Measurements from ENCODE around the gene TMA7.

Gene TMA7

DNA sequence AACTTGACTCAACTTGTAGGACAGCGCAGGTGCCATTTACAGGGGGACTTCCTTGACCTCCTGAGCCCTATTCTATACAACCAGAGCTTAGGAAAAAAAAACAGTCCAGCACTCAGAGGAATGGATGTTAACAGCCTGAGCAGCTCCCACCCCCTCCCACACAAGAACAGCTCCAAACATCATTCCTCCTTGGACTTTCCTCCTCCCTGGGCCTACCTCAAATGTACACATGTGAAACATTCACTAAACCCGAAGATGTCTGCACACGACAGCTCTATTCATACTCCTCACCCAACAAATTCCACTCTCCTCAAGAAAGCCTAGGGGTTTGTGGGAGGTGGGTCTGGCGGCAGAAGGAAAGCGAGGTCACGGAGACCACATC, 6.0 kb downstream of the TMA7 start:
- Histone ChIP-seq H3K4me1 (ENCODE audit: control insufficient read depth in 1 of 2, insufficient read depth in 1 of 2, low read depth in 1 of 2, low read length in 1 of 2) (peaks cover 31% of the 10 kb centered on the region in 2 experiments), H3K27ac (peak overlapping the region; percentile 86), H3K36me3 (peaks cover 33% of the 10 kb centered on the region), H3K27me3 (no peaks in the 10 kb centered on the region), H3K4me3 (ENCODE audit: low read depth in 1 of 2, low read length in 1 of 2) (peak overlapping the region; percentile 80 to 90), H3K9me3 (no peaks in the 10 kb centered on the region)
- TF ChIP-seq, protein P1, sequence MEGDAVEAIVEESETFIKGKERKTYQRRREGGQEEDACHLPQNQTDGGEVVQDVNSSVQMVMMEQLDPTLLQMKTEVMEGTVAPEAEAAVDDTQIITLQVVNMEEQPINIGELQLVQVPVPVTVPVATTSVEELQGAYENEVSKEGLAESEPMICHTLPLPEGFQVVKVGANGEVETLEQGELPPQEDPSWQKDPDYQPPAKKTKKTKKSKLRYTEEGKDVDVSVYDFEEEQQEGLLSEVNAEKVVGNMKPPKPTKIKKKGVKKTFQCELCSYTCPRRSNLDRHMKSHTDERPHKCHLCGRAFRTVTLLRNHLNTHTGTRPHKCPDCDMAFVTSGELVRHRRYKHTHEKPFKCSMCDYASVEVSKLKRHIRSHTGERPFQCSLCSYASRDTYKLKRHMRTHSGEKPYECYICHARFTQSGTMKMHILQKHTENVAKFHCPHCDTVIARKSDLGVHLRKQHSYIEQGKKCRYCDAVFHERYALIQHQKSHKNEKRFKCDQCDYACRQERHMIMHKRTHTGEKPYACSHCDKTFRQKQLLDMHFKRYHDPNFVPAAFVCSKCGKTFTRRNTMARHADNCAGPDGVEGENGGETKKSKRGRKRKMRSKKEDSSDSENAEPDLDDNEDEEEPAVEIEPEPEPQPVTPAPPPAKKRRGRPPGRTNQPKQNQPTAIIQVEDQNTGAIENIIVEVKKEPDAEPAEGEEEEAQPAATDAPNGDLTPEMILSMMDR (IDR thresholded peaks at IDR 0.05), result no peak

- peaks cover 25% of the 10 kb centered on the region in 2 experiments for H3K4me1 ChIP-seq (ENCODE audit: control insufficient read depth in 1 of 2, insufficient read depth in 1 of 2, low read depth in 1 of 2, low read length in 1 of 2)
- peak within 1 kb of the TSS; percentile 86 for H3K27ac ChIP-seq
- no peaks in the 10 kb centered on the region for H3K27me3 ChIP-seq
- H3K36me3 ChIP-seq, result peaks cover 36% of the 10 kb centered on the region
- H3K4me3 ChIP-seq (ENCODE audit: low read depth in 1 of 2, low read length in 1 of 2), result peak within 1 kb of the TSS; percentile 80 to 90
- H3K9me3 ChIP-seq, result no peaks in the 10 kb centered on the region
- TF ChIP-seq, protein P1 (IDR thresholded peaks at IDR 0.05), result peak; percentile 50
These were observed 6.6 kb downstream of the TMA7 start, which contains the start of gene ATRIP for GRCh38 chr3:48446425-48447193. TSS of gene ATRIP (plus strand) at chr3:48446737. CDS start at chr3:48446846, 109 bp downstream.

DNA sequence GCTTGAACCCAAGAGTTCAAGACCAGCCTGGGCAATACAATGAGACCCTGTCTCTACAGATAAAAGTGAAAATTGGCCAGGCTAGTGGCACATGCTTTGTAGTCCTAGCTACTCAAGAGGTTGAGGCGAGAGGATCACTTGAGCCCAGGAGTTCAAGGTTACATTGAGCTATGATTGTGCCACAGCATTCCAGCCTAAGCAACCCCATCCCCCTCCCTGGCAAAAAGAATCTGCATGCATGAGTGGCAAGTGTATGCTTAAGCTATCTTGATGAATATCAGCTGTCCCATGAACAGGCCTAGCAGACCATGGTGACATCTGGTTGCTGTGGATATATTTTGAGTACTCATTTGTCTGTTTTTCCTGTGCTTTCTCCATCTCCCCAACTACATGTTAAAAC, 11.2 kb downstream of the TMA7 start:
- Histone ChIP-seq H3K4me1 (ENCODE audit: control insufficient read depth in 1 of 2, insufficient read depth in 1 of 2, low read depth in 1 of 2, low read length in 1 of 2) (peaks cover 14 to 15% of the 10 kb centered on the region in 2 experiments), H3K36me3 (peaks cover 45% of the 10 kb centered on the region), H3K9me3 (no peaks in the 10 kb centered on the region), H3K4me3 (ENCODE audit: low read depth in 1 of 2, low read length in 1 of 2) (no peak overlapping the region), H3K27ac (no peak overlapping the region), H3K27me3 (no peaks in the 10 kb centered on the region)
- TF ChIP-seq, protein P1 (IDR thresholded peaks at IDR 0.05), result no peak

DNA sequence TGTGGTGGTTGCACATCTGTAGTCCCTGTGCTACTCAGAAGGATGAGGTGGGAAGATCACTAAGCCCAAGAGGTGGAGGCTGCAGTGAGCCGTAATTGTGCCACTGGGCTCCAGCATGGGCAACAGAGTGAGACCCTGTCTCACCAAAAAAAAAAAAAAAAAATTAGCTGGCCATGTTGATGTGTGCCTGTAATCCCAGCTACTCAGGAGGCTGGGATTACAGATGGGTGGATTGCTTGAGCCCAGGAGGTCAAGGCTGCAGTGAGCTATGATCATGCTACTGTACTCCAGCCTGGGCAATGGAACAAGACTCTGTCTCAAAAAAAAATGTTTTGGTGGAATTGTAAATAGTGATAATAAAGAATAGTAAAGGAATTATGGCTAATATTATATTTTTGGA, 16.4 kb downstream of the TMA7 start:
- TF ChIP-seq, protein P1 (IDR thresholded peaks at IDR 0.05), result no peak
- H3K4me1 ChIP-seq (ENCODE audit: control insufficient read depth in 1 of 2, insufficient read depth in 1 of 2, low read depth in 1 of 2, low read length in 1 of 2), result no peaks in the 10 kb centered on the region
- H3K9me3 ChIP-seq, result no peaks in the 10 kb centered on the region
- no peak overlapping the region for H3K27ac ChIP-seq
- no peak overlapping the region for H3K4me3 ChIP-seq (ENCODE audit: low read depth in 1 of 2, low read length in 1 of 2)
- H3K27me3 ChIP-seq, result no peaks in the 10 kb centered on the region
- H3K36me3 ChIP-seq, result peaks cover 78% of the 10 kb centered on the region

DNA sequence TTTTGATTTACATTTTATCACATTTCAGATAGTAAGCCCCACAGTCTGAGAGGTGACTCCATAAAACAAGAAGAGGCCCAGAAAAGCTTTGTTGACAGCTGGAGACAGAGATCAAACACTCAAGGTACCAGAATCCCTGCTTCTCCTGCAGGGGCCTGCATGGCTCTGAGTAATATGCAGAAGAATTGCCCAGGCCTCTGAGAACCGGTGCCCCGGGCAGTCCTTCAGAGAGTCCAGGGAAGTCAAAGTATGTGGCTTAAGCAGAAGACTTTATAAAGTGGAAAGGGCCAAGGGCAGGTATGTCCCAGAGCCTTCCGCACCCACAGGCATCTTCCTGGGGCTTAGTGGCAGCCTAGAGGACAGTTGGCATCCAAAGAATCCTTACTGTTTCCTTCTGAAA, 19.3 kb downstream of the TMA7 start:
- Histone ChIP-seq H3K4me3 (ENCODE audit: low read depth in 1 of 2, low read length in 1 of 2) (no peak overlapping the region), H3K27me3 (no peaks in the 10 kb centered on the region), H3K36me3 (peaks cover 56% of the 10 kb centered on the region), H3K4me1 (ENCODE audit: control insufficient read depth in 1 of 2, insufficient read depth in 1 of 2, low read depth in 1 of 2, low read length in 1 of 2) (no peaks in the 10 kb centered on the region), H3K9me3 (no peaks in the 10 kb centered on the region), H3K27ac (no peak overlapping the region)
- TF ChIP-seq, protein P1 (IDR thresholded peaks at IDR 0.05), result no peak

Measured in neutrophil (primary cell).